Measurements from ENCODE around the gene TCF7L2. TPM values are rescaled to one million over a fixed set of nuclear protein-coding genes. Genes with fewer than 3 reads are reported as not detected.

The TCF7L2 gene
- total RNA-seq, 1 donor from 2014 or later = 60.1 TPM

- DNase-seq (ENCODE audit: low spot score) = no peak
Measured at GRCh38 chr10:113118882-113119281, 168.8 kb downstream of the TCF7L2 start.

- no peak for DNase-seq (ENCODE audit: low spot score)
Measured at GRCh38 chr10:113119801-113120200, 169.8 kb downstream of the TCF7L2 start.

GRCh38 chr10:113121153-113121552, 171.1 kb downstream of the TCF7L2 start:
- no peak for DNase-seq (ENCODE audit: low spot score)

- DNase-seq (ENCODE audit: low spot score) = no peak
Measured at GRCh38 chr10:113122947-113123346, 172.9 kb downstream of the TCF7L2 start.

- no peak for DNase-seq (ENCODE audit: low spot score)
Measured at GRCh38 chr10:113124724-113125123, 174.7 kb downstream of the TCF7L2 start.

GRCh38 chr10:113125612-113126011, 175.6 kb downstream of the TCF7L2 start:
- no peak for DNase-seq (ENCODE audit: low spot score)

- peak; percentile 91 for DNase-seq (ENCODE audit: low spot score)
Measured at GRCh38 chr10:113126229-113127201, 176.5 kb downstream of the TCF7L2 start.

GRCh38 chr10:113127261-113127900, 177.3 kb downstream of the TCF7L2 start:
- no peak for DNase-seq (ENCODE audit: low spot score)

- DNase-seq (ENCODE audit: low spot score) = no peak
Measured at GRCh38 chr10:113127901-113128283, 177.8 kb downstream of the TCF7L2 start.

GRCh38 chr10:113128450-113129070, 178.5 kb downstream of the TCF7L2 start:
- DNase-seq (ENCODE audit: low spot score) = no peak

- no peak for DNase-seq (ENCODE audit: low spot score)
Measured at GRCh38 chr10:113129117-113129516, 179.1 kb downstream of the TCF7L2 start.

GRCh38 chr10:113130014-113130641, 180.1 kb downstream of the TCF7L2 start:
- DNase-seq (ENCODE audit: low spot score) = no peak

- no peak for DNase-seq (ENCODE audit: low spot score)
Measured at GRCh38 chr10:113131613-113132261, 181.7 kb downstream of the TCF7L2 start.

- no peak for DNase-seq (ENCODE audit: low spot score)
Measured at GRCh38 chr10:113132591-113133121, 182.6 kb downstream of the TCF7L2 start.

- no peak for DNase-seq (ENCODE audit: low spot score)
Measured at GRCh38 chr10:113133497-113134115, 183.6 kb downstream of the TCF7L2 start.

GRCh38 chr10:113135025-113135424, 185.0 kb downstream of the TCF7L2 start:
- DNase-seq (ENCODE audit: low spot score) = no peak

GRCh38 chr10:113137941-113138685, 188.1 kb downstream of the TCF7L2 start:
- DNase-seq (ENCODE audit: low spot score) = no peak

- DNase-seq (ENCODE audit: low spot score) = no peak
Measured at GRCh38 chr10:113138937-113139585, 189.0 kb downstream of the TCF7L2 start.

- no peak for DNase-seq (ENCODE audit: low spot score)
Measured at GRCh38 chr10:113139699-113140098, 189.7 kb downstream of the TCF7L2 start.
